Natural killer cell treated with Interleukin-12 subunit alpha and Interleukin-12 subunit beta and Interleukin-15 and Interleukin-18, amount 100 ng/mL, for 72 hours (primary cell): Measurements from ENCODE around the gene TLDC2. TPM values are rescaled to one million over a fixed set of nuclear protein-coding genes. Genes with fewer than 3 reads are reported as not detected.
"Not testable (repeated sequence)": the region's sequence is repeated elsewhere in the genome, so short reads cannot be mapped to it uniquely, and the experiment has no call there.

Source experiments
- ATAC-seq, 2 donors: fragments of 150-1000 bp; cut with Tn5 transposase in 1 of 2; sonication (Bioruptor Pico), chemical (Tn5 transposase) in 1 of 2; 2 replicates each; pipeline ENCODE4 v1.10.0; 2021
- DNase-seq: peaks from one replicate; pipeline ENCODE4 v3.0.0; 2022; ENCODE audit warnings: low spot score
- H3K27ac Mint-ChIP-seq, 2 donors: 1 replicate in 1 of 2; 2 replicates in 1 of 2; pipeline ENCODE4 v1.8.0; 2022; ENCODE audit warnings: mixed read lengths in 2 of 2, mild to moderate bottlenecking in 1 of 2, moderate library complexity in 1 of 2
- H3K27me3 Mint-ChIP-seq, 2 donors: 1 replicate in 1 of 2; 2 replicates in 1 of 2; pipeline ENCODE4 v1.8.0; 2022; ENCODE audit warnings: mixed read lengths in 2 of 2
- H3K36me3 Mint-ChIP-seq: one replicate; pipeline ENCODE4 v1.8.0; 2022; ENCODE audit warnings: mixed read lengths
- H3K4me1 Mint-ChIP-seq, 2 donors: 1 replicate in 1 of 2; 2 replicates in 1 of 2; pipeline ENCODE4 v1.8.0; 2022; ENCODE audit warnings: low read depth in 2 of 2, mixed read lengths in 2 of 2, mild to moderate bottlenecking in 1 of 2
- H3K4me3 Mint-ChIP-seq: one replicate; pipeline ENCODE4 v1.8.0; 2022; ENCODE audit warnings: mixed read lengths
- H3K9me3 Mint-ChIP-seq: 2 replicates; pipeline ENCODE4 v1.8.0; 2022; ENCODE audit warnings: mixed read lengths
- total RNA-seq, 2 donors: library from RNA; stranded (reverse); gene quantifications; one replicate each; pipeline ENCODE4 v1.2.3, GENCODE V29; 2022

Gene TLDC2
- under 1 TPM in 1 of 2 donors, not detected in 1; 0.39 TPM for total RNA-seq

DNA sequence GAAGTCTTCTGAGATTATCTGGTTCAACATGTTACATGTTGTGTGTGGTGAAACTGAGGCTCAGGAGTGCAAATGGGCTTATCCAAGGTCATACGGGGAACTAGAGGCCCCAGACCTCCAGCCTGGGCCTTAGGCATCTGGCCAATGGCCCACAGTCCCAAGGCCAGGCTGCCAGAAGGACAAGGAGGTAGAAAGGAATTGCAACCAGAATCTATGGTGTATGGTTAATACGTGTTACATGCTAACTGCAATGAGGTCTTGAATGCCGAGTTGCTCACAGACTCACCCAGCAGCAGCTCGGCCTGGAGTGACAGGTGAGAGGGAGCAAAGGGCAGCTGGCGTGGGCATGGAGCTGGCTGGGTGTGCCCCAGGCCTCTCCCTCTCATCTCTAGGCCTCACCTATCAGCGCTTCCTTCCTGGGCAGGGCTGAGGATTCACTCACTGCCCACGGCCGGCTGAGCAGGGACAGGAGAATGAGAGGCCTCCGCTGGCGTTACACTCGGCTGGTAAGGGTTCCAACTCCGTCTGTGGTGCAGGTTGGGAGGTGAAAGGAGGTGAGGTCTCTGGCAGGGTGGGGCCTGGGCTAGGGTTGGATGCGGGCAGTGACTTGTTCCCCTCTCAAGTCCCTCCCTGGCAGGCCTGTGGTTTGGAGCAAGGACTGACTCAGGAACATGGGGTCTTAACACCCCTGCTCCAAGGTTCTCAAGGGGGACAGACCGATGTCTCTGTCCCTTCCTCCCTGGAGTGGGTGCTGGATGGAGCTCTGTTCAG, at the start of gene TLDC2:
Gene TLDC2, plus strand, starts transcription at position 437 of the 771 bp plus-strand sequence. Its CDS starts 37 bp downstream, at position 474.
- H3K27ac Mint-ChIP-seq, result peak within 1 kb of the TSS in 1 of 2 donors; percentile 33
- no peak for DNase-seq

DNA sequence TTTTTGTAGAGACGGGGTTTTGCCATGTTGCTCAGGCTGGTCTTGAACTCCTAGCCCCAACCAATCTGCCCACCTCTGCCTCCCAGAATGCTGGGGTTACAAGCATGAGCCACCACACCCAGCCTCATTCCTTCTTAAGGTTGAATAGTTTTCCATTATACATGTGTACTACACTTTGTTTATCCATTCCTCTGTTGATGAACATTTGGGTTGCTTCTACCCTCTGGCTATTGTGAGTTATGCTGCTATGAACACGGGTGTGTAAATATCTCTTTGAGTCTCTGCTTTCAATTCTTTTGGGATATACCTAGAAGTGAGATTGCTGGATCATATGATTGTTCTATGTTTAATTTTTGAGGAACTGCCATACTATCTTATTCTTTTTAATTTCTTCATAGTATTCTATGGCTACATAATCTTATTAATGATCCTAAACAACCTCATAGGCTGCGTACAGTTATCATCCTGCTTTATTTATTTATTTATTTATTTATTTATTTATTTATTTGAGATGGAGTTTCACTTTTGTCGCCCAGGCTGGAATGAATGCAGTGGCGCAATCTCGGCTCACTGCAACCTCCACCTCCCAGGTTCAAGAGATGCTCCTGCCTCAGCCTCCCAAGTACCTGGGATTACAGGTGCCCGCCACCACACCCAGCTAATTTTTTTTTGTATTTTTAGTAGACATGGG, 49.2 kb upstream of the TLDC2 start:
- H3K4me3 Mint-ChIP-seq, result no peak overlapping the region
- no peaks in the 10 kb centered on the region for H3K9me3 Mint-ChIP-seq
- no peaks in the 10 kb centered on the region for H3K27me3 Mint-ChIP-seq
- ATAC-seq, result no peak
- no peaks in the 10 kb centered on the region for H3K36me3 Mint-ChIP-seq
- H3K27ac Mint-ChIP-seq, result no peak overlapping the region
- DNase-seq, result no peak
- no peaks in the 10 kb centered on the region for H3K4me1 Mint-ChIP-seq

More for the DNA sequence above, at the start of gene TLDC2:
- ATAC-seq, result peak in 1 of 2 donors; percentile 15
- Mint-ChIP-seq H3K4me1 (peaks cover 0 to 11% of the 10 kb centered on the region in 2 donors), H3K36me3 (no peaks in the 10 kb centered on the region), H3K9me3 (no peaks in the 10 kb centered on the region), H3K27me3 (no peaks in the 10 kb centered on the region), H3K4me3 (peak within 1 kb of the TSS; percentile 0)

GRCh38 chr20:36827541-36828279, 48.2 kb upstream of the TLDC2 start:
- H3K27ac Mint-ChIP-seq, result no peak overlapping the region

GRCh38 chr20:36830791-36831691, 44.9 kb upstream of the TLDC2 start:
- no peaks in the 10 kb centered on the region for H3K27me3 Mint-ChIP-seq
- no peak for ATAC-seq

More at GRCh38 chr20:36827541-36828279, 48.2 kb upstream of the TLDC2 start:
- Mint-ChIP-seq H3K27me3 (no peaks in the 10 kb centered on the region), H3K4me1 (no peaks in the 10 kb centered on the region), H3K4me3 (no peak overlapping the region), H3K36me3 (no peaks in the 10 kb centered on the region), H3K9me3 (no peaks in the 10 kb centered on the region)
- DNase-seq, result no peak
- ATAC-seq, result peak in 1 of 2 donors; percentile 28

GRCh38 chr20:36832791-36833190, 43.1 kb upstream of the TLDC2 start:
- H3K27me3 Mint-ChIP-seq, result no peaks in the 10 kb centered on the region
- no peak for ATAC-seq
- no peak for DNase-seq
- no peaks in the 10 kb centered on the region for H3K9me3 Mint-ChIP-seq
- no peaks in the 10 kb centered on the region for H3K36me3 Mint-ChIP-seq
- no peak overlapping the region for H3K27ac Mint-ChIP-seq
- H3K4me3 Mint-ChIP-seq, result no peak overlapping the region
- peaks cover 6 to 8% of the 10 kb centered on the region in 2 donors for H3K4me1 Mint-ChIP-seq

More at GRCh38 chr20:36830791-36831691, 44.9 kb upstream of the TLDC2 start:
- H3K4me1 Mint-ChIP-seq, result peaks cover 6 to 7% of the 10 kb centered on the region in 2 donors
- no peaks in the 10 kb centered on the region for H3K36me3 Mint-ChIP-seq
- no peak overlapping the region for H3K4me3 Mint-ChIP-seq
- no peaks in the 10 kb centered on the region for H3K9me3 Mint-ChIP-seq
- DNase-seq, result no peak
- H3K27ac Mint-ChIP-seq, result no peak overlapping the region

DNA sequence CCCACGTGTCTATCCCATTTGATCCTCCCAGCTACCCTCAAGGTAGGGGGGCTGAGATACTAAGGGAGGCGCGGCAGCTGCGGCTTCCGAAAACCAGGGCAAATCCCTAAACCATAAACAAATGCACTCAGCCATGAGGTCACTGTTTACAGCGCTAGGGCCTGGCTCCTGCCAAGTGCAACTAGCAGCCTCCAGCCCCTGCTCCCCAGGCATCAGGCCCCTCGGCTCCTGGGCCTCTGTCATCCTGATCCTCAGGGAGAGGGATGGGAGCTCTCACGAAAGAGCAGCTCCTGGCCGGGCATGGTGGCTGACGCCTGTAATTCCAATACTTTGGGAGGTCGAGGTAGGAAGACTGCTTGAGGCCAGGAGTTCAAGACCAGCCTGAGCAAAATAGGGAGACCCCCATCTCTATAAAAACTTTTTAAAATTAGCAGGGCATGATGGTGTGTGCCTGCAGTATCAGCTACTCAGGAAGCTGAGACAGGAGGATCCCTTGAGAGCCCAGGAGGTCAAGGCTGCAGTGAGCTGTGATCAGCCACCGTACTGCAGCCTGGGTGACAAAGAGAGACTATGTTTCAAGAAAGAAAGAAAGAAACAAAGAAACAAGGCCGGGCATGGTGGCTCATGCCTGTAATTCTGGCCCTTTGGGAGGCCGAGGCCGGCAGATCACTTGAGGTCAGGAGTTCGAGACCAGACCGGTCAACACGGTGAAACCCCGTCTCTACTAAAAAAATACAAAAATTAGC, 42.5 kb upstream of the TLDC2 start:
- H3K27ac Mint-ChIP-seq, result peak overlapping the region in 1 of 2 donors; percentile 84
- no peak for ATAC-seq
- no peak overlapping the region for H3K4me3 Mint-ChIP-seq
- DNase-seq, result no peak
- H3K4me1 Mint-ChIP-seq, result peaks cover 6 to 8% of the 10 kb centered on the region in 2 donors
- H3K36me3 Mint-ChIP-seq, result no peaks in the 10 kb centered on the region
- no peaks in the 10 kb centered on the region for H3K9me3 Mint-ChIP-seq
- H3K27me3 Mint-ChIP-seq, result no peaks in the 10 kb centered on the region

GRCh38 chr20:36835025-36835424, 40.9 kb upstream of the TLDC2 start:
- peak overlapping the region; percentile 28 to 83 for H3K27ac Mint-ChIP-seq
- peak overlapping the region; percentile 80 for H3K4me3 Mint-ChIP-seq
- DNase-seq, result no peak
- ATAC-seq, result no peak
- no peaks in the 10 kb centered on the region for H3K36me3 Mint-ChIP-seq
- H3K4me1 Mint-ChIP-seq, result peaks cover 6 to 8% of the 10 kb centered on the region in 2 donors
- no peaks in the 10 kb centered on the region for H3K27me3 Mint-ChIP-seq
- H3K9me3 Mint-ChIP-seq, result no peaks in the 10 kb centered on the region

- Mint-ChIP-seq H3K4me1 (peaks cover 6 to 8% of the 10 kb centered on the region in 2 donors), H3K36me3 (no peaks in the 10 kb centered on the region), H3K9me3 (no peaks in the 10 kb centered on the region), H3K4me3 (peak overlapping the region; percentile 80), H3K27me3 (no peaks in the 10 kb centered on the region), H3K27ac (peak overlapping the region; percentile 28 to 83)
- peak; percentile 99 for ATAC-seq
- DNase-seq, result peak; percentile 89
Measured at GRCh38 chr20:36835453-36836198, 40.3 kb upstream of the TLDC2 start.

DNA sequence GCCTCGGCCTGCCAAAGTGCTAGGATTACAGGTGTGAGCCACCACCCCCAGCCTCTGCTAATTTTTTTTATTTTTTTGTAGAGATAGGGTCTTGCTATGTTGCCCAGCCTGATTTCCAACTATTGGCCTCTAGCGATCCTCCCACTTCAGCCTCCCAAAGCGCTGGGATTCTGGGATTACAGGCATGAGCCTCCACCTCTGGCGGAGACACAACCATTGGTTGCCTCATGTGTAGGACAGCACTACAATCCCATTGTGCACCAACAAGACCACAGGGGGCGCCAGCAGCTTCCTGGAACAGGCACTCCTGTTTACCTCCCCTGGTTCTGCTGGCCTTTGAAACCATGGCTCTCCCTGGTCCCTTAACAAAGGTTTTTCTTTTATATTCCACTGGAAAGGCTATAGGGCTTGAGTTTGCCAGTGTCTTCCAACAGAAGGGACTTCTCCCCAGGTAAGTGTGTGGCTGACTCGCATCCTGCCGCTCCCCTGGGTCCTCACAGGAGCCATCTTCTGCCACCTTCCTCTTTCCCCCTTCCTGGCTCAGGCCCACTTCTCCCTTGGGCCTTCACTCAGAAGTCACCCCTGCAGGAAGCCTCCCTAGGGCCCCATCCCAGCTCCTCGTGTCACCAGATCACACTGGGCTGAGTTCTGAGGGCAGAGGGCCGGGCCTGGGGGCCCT, 39.2 kb upstream of the TLDC2 start:
- H3K4me1 Mint-ChIP-seq, result peaks cover 11 to 12% of the 10 kb centered on the region in 2 donors
- ATAC-seq, result no peak

DNA sequence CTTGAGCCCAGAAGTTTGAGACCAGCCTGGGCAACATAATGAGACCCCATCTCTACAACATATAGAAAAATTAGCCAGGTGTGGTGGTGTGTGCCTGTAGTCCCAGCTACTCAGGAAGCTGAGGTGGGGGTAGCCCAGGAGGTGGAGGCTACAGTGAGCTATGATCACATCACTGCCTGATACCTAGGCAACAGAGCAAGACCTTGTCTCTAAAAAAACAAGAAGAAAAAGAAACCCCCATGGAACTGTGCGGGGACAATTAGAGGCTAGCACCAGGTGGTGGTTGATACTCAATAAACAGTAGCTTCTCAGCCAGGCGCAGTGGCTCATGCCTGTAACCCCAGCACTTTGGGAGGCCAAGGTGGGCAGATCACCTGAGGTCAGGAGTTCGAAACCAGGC, 37.6 kb upstream of the TLDC2 start:
- ATAC-seq, H3K36me3 Mint-ChIP-seq, H3K27me3 Mint-ChIP-seq, H3K9me3 Mint-ChIP-seq, DNase-seq, H3K27ac Mint-ChIP-seq, H3K4me3 Mint-ChIP-seq: not testable (repeated sequence)
- H3K4me1 Mint-ChIP-seq, result peaks cover 14 to 20% of the 10 kb centered on the region in 2 donors

More for the DNA sequence above, 39.2 kb upstream of the TLDC2 start:
- no peaks in the 10 kb centered on the region for H3K36me3 Mint-ChIP-seq
- H3K9me3 Mint-ChIP-seq, result no peaks in the 10 kb centered on the region
- peak overlapping the region in 1 of 2 donors; percentile 18 for H3K27ac Mint-ChIP-seq
- no peak for DNase-seq
- no peaks in the 10 kb centered on the region for H3K27me3 Mint-ChIP-seq
- peak overlapping the region; percentile 62 for H3K4me3 Mint-ChIP-seq

- DNase-seq, result no peak
- no peak for ATAC-seq
- Mint-ChIP-seq H3K4me3 (no peak overlapping the region), H3K27ac (no peak overlapping the region), H3K27me3 (no peaks in the 10 kb centered on the region), H3K9me3 (no peaks in the 10 kb centered on the region), H3K36me3 (no peaks in the 10 kb centered on the region), H3K4me1 (peaks cover 19 to 24% of the 10 kb centered on the region in 2 donors)
Measured at GRCh38 chr20:36839150-36839549, 36.8 kb upstream of the TLDC2 start.
